Ovary (tissue), 9 donors: Measurements from ENCODE around the gene PLEK. TPM values are rescaled to one million over a fixed set of nuclear protein-coding genes. Genes with fewer than 3 reads are reported as not detected.

Source experiments
- DNase-seq, 5 donors: peaks; one replicate each; pipeline ENCODE4 v3.0.0-alpha.2; 2019 to 2020
- H3K27ac ChIP-seq, 2 donors: fragments of 200-600 bp; one replicate each; pipeline versions ENCODE4 v1.5.1 to v1.8.0; 2019 to 2022
- H3K27me3 ChIP-seq: fragments of 200-600 bp; one replicate; pipeline ENCODE4 v1.8.0; 2022
- H3K36me3 ChIP-seq: fragments of 200-600 bp; sonication (generic); one replicate; pipeline ENCODE4 v1.5.1; 2019
- H3K4me1 ChIP-seq: one replicate; pipeline ENCODE4 v1.8.1; 2013; ENCODE audit warnings: mild to moderate bottlenecking, moderate library complexity; ENCODE audit not compliant: insufficient read depth
- H3K4me3 ChIP-seq: fragments of 200-600 bp; sonication (generic); one replicate; pipeline ENCODE4 v1.5.1; 2017
- H3K9me3 ChIP-seq, 2 donors: fragments of 200-600 bp in 1 of 2; sonication (generic) in 1 of 2; one replicate each; pipeline versions ENCODE4 v1.5.1 to v1.8.1; 2013 to 2019; ENCODE audit warnings: mild to moderate bottlenecking in 1 of 2, moderate library complexity in 1 of 2
- EP300 ChIP-seq: sonication (generic); formaldehyde crosslinking; IDR thresholded peaks from one replicate; pipeline ENCODE4 v1.6.1; 2017; ENCODE audit warnings: antibody characterized with exemption
- POLR2A ChIP-seq: fragments of 450-650 bp; IDR thresholded peaks from one replicate; pipeline ENCODE4 v1.6.1; 2017; ENCODE audit warnings: antibody characterized with exemption, mild to moderate bottlenecking, moderate library complexity
- WGBS, 3 donors: extraction: QIAGEN DNeasy Blood & Tissue Kit in 1 of 3; methylation state at CpG; one replicate each; pipeline versions ENCODE4 v1.1.5 to v1.1.7; 2013 to 2017; 5-methylcytosine and 5-hydroxymethylcytosine counted together
- intact Hi-C, 4 donors: fragments of 100-400 bp; cut with DNase I; formaldehyde crosslinking; loops; one replicate each; pipeline versions ENCODE4 v1.11.0 to v1.15.1; 2022 to 2023
- polyA plus RNA-seq, 2 donors: library from polyadenylated mRNA; stranded (reverse); fragments of 200-250 nt in 1 of 2; fragments of 350-450 nt in 1 of 2; fragmentation: Illumina TruSeq in 1 of 2; extraction: RNeasy Lipid Tissue Mini Kit (QIAGEN cat#74804) in 1 of 2; gene quantifications; one replicate each; pipeline ENCODE4 v1.2.3, GENCODE V29; 2013 to 2014
- total RNA-seq, 7 donors: library from RNA; depleted of rRNA in 2 of 7; stranded (reverse); fragments of >200 nt in 2 of 7; fragmentation: NEBNext Ultra II Directional in 3 of 7; extraction: Animal tissue kit (Norgen Biotek cat#: 25700) in 3 of 7; gene quantifications; one replicate each; pipeline versions ENCODE4 v1.1.0 to v1.2.4, GENCODE V29; 2016 to 2023
- TF ChIP-seq, protein P1 (sequence below), 3 donors: fragments of 450-650 bp in 2 of 3; fragments of 200-600 bp in 1 of 3; IDR thresholded peaks; one replicate each; pipeline versions ENCODE4 v1.5.1 to v1.8.0; 2016 to 2022; ENCODE audit warnings: antibody characterized with exemption in 3 of 3, mild to moderate bottlenecking in 1 of 3
- donor health status: DM: no; HTN: no; CAD: no; lungs with moderate emphysema.
- donor health status: DM: no; HTN: no; CAD: no.
- donor health status: Bipolar disorder and iron deficiency.
- donor health status: DM: yes; HTN: yes; CAD: no.
- donor health status: DM: no; HTN: no; CAD: no.
- donor health status: DM: yes; HTN: yes; CAD: no.

Gene PLEK
- total and polyA plus RNA-seq, 9 donors, result 1.5 to 22.1 (median 2.7) TPM

DNA sequence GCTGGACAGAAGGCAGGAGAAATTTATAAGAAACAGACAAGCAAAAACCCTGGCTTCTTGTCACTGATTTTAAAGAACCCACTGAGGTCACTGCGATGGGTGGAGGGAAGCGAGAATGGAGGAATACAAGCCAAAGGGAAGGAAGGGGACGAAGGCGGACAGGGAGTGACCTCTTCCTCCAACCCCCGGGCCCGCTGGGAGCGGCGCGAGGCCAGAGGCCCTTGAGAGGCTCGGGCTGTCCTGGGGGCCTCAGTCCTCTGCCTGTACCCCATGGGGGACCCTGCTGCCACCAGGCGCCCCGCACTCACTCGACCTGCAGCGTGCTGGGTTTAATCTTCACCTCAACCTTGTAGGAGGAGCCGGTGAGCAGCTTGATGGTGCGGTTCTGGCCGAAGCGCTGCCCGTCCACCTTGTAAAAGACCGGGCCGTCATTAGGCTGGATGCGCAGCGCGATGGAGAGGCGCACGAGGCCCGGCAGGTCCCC lies 46.1 kb upstream of the PLEK start:
- Histone ChIP-seq H3K9me3 (no peaks in the 10 kb centered on the region), H3K4me3 (peak overlapping the region; percentile 64), H3K27me3 (no peaks in the 10 kb centered on the region), H3K4me1 (peaks cover 5% of the 10 kb centered on the region), H3K27ac (peak overlapping the region; percentile 69 to 95), H3K36me3 (no peaks in the 10 kb centered on the region)
- TF ChIP-seq, protein P1, sequence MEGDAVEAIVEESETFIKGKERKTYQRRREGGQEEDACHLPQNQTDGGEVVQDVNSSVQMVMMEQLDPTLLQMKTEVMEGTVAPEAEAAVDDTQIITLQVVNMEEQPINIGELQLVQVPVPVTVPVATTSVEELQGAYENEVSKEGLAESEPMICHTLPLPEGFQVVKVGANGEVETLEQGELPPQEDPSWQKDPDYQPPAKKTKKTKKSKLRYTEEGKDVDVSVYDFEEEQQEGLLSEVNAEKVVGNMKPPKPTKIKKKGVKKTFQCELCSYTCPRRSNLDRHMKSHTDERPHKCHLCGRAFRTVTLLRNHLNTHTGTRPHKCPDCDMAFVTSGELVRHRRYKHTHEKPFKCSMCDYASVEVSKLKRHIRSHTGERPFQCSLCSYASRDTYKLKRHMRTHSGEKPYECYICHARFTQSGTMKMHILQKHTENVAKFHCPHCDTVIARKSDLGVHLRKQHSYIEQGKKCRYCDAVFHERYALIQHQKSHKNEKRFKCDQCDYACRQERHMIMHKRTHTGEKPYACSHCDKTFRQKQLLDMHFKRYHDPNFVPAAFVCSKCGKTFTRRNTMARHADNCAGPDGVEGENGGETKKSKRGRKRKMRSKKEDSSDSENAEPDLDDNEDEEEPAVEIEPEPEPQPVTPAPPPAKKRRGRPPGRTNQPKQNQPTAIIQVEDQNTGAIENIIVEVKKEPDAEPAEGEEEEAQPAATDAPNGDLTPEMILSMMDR (IDR thresholded peaks at IDR 0.05), result no peak
- TF ChIP-seq POLR2A (no peak), EP300 (no peak)
- 0 to 3% (median 1%) methylated on average over 22 to 27 of the region's 27 CpGs for WGBS, 3 donors
- DNase-seq, result peak in 2 of 5 donors; percentile 38 to 39
- intact Hi-C loops, result no loop called here

DNA sequence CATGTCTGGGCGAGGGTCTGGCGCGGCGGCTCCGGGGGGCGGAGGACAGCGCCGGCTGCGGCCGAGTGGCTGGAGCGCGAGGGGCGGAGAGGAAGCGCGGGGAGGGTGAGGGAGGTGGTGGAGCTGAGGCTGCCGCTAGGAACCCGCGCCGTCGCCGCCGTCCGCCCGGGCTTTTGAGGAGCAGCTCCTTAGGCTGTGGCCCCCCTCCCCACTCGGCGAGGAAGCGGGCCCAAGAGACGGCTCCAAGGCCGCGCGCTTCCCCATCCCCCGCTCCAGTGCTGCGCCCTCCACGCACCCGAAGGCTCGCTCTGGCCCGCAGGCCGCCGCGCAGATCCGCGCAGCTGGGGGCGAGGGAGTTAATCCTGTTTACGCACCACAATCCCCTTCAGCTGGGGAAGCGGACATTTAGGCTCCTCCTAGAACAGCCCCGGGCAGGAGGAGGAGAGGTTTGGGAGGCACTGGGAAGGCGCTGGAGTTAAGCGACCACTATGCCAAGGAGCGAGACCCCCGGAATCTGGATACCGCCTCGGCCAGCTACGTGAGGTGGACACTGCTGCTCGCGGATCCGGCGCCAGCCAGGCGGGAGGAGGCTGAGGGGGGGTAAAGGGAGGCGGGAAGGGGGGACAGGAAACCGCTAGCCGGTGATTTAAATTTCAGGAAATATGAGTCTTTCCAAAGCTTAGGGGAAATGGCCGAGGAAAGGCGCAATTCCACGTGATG lies 45.5 kb upstream of the PLEK start, which contains the start of gene CNRIP1:
TSS of gene CNRIP1 (minus strand) at position 552 of the 720 bp plus-strand sequence. CDS start at position 3, 549 bp downstream.
- DNase-seq, result peak; percentile 87 to 88 (median 88)
- Histone ChIP-seq H3K4me1 (peaks cover 5% of the 10 kb centered on the region), H3K27ac (peak within 1 kb of the TSS; percentile 69 to 95), H3K27me3 (no peaks in the 10 kb centered on the region), H3K4me3 (peak within 1 kb of the TSS; percentile 64), H3K36me3 (no peaks in the 10 kb centered on the region), H3K9me3 (no peaks in the 10 kb centered on the region)
- TF ChIP-seq EP300, result no peak
- TF ChIP-seq, protein P1 (IDR thresholded peaks at IDR 0.05), result peak in 2 of 3 donors; percentile 9 to 19
- TF ChIP-seq POLR2A, result peak; percentile 85
- 0 to 2% (median 1%) methylated on average over 38 to 64 of the region's 64 CpGs for WGBS, 3 donors
- intact Hi-C loops, result no loop called here

DNA sequence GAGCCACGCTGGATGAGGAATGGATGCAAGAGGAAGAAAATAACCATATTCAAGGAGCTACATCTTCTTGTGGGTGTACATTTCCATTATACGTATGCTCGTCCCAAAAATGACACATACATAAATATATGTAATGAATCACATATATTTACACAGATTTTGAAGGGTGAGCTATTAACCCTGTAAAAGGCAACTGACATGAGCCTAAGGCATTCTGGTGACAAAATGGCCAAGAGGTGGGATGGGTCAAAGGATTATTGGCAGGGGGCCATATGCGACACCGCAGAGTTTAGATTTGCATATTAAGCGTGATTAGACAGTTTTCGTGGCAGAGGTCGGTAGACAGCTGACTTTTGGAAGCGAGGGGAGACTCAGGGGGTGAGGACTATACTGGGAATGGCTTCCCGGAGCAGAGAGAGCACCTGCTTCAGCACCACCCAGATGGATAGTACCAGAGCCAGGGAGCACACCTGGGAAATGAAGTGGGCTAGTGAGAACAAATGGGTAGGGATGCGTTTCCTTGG lies 44.9 kb upstream of the PLEK start:
- 1 to 3% (median 2%) methylated on average over 11 of the region's 11 CpGs for WGBS, 3 donors
- Histone ChIP-seq H3K27ac (peak overlapping the region; percentile 69 to 95), H3K4me3 (peak overlapping the region; percentile 64), H3K27me3 (no peaks in the 10 kb centered on the region), H3K36me3 (no peaks in the 10 kb centered on the region), H3K4me1 (peaks cover 5% of the 10 kb centered on the region), H3K9me3 (no peaks in the 10 kb centered on the region)
- TF ChIP-seq POLR2A (no peak), EP300 (no peak)
- TF ChIP-seq, protein P1 (IDR thresholded peaks at IDR 0.05), result no peak
- intact Hi-C loops, result no loop called here
- peak; percentile 24 to 54 (median 48) for DNase-seq

DNA sequence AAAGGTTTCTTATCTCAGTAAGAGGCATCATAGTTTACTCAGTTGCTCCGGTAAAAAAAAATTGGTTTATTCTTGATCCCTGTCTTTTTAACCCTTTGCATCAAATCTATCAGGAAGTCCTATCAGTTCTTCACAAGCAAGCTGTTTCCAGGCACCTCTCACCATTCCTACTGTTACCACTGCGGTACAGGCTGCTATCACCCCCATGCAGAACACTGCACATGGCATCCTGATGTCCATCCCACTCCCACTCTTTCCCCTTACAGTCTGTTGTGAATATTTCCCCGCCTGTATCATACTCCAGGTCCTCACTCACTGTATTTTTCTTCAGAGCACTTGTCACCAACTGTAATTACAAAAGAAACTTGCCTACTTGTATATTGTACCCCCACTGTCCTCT lies 40.0 kb upstream of the PLEK start:
- H3K27me3 ChIP-seq, result no peaks in the 10 kb centered on the region
- no peaks in the 10 kb centered on the region for H3K9me3 ChIP-seq
- intact Hi-C loops, result no loop called here
- 72 to 84% (median 78%) methylated on average over 3 of the region's 3 CpGs for WGBS, 3 donors
- peaks cover 3% of the 10 kb centered on the region for H3K4me1 ChIP-seq
- no peak overlapping the region for H3K27ac ChIP-seq
- no peaks in the 10 kb centered on the region for H3K36me3 ChIP-seq
- DNase-seq, result no peak
- TF ChIP-seq EP300 (no peak), POLR2A (no peak)
- TF ChIP-seq, protein P1 (IDR thresholded peaks at IDR 0.05), result no peak
- no peak overlapping the region for H3K4me3 ChIP-seq
